OCI-LY7 (cell line): Measurements from ENCODE around the gene PDZRN3.

ENCODE experiments used
- CTCF ChIP-seq: fragments of 200-600 bp; sonication (generic); conservative IDR thresholded peaks from 2 replicates; pipeline ENCODE4 v1.5.1; 2014; ENCODE audit warnings: mild to moderate bottlenecking, antibody characterized with exemption, low read length, moderate library complexity, mixed read lengths
- EZH2phosphoT487 ChIP-seq: fragments of 200-600 bp; sonication (generic); IDR thresholded peaks from 2 replicates; pipeline ENCODE4 v1.6.1; 2018; ENCODE audit warnings: low read depth, borderline replicate concordance, mild to moderate bottlenecking, mixed run types, antibody characterized with exemption, low read length, moderate library complexity, mixed read lengths

GRCh38 chr3:73513260-73513659 is 111.5 kb downstream of the PDZRN3 start:
- TF ChIP-seq CTCF (no peak), EZH2phosphoT487 (no peak)
